Measurements from ENCODE around the gene MANSC4.

DNA sequence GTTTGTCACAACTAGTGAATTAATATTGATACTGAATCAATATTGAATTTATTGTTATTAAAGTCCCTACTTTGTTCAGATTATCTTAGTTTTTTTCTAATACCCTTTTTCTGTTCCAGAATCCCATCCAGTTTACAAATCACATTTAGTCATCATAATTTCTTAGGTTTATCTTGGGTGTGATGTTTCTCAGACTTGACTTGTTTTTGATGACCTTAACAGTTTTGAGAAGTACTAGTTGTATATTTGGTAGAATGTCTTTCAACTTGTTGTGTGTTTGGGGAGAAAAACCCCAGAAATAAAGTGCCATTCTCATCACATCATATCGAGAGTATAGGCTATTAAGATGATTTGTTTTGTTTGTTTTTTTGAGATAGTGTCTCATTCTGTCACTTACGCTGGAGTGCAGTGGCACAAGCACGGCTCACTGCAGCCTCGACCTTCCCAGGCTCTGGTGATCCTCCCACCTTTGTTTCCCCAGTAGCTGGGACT is 49.9 kb downstream of the MANSC4 start:
- TF ChIP-seq, protein P1, sequence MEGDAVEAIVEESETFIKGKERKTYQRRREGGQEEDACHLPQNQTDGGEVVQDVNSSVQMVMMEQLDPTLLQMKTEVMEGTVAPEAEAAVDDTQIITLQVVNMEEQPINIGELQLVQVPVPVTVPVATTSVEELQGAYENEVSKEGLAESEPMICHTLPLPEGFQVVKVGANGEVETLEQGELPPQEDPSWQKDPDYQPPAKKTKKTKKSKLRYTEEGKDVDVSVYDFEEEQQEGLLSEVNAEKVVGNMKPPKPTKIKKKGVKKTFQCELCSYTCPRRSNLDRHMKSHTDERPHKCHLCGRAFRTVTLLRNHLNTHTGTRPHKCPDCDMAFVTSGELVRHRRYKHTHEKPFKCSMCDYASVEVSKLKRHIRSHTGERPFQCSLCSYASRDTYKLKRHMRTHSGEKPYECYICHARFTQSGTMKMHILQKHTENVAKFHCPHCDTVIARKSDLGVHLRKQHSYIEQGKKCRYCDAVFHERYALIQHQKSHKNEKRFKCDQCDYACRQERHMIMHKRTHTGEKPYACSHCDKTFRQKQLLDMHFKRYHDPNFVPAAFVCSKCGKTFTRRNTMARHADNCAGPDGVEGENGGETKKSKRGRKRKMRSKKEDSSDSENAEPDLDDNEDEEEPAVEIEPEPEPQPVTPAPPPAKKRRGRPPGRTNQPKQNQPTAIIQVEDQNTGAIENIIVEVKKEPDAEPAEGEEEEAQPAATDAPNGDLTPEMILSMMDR (IDR thresholded peaks at IDR 0.05) = no peak
- TF ChIP-seq POLR2A (IDR thresholded peaks at IDR 0.05) = no peak

Measured in heart left ventricle (tissue), 13 donors.